ENCODE data around the gene SWT1.

The SWT1 gene

DNA sequence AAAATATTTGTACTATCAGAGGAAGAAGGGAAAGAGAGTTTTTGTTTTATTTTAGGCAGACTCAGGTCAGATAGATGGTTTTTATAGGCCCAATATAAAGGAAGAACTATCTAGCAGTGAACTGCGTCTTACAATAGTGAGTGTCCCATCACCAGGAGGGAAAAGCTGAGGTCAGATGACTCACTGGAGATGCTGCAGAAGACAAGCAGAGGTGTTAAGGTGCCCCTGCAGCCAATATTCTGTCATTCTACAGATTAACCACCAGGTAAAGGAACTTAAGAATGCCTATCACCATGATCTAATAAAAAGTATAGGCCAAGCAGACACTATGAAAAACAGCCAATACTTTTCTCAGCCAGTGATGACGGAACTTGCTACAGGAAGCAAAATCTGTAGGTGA lies 130.5 kb downstream of the SWT1 start:
- DNase-seq (ENCODE audit: low read depth, low spot score) = no peak

- no peak for DNase-seq (ENCODE audit: low read depth, low spot score)
Observed at GRCh38 chr1:185288435-185288834, 131.5 kb downstream of the SWT1 start.

DNA sequence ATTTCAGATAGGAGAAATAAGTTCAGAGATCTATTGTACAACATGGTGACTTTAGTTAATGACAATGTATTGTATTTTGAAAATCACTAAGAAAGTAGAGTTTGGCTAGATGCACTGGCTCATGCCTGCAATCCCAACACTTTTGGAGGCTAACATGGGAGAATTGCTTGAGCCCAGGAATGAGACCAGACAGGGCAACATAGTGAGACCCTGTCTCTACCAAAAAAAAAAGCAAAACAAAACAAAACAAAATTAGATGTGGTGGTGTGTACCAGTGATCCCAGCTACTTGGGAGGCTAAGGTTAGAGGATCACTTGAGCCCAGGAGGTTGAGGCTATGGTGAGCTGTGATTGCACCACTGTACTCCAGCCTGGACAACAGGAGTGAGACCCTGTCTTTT lies 132.9 kb downstream of the SWT1 start:
- no peak for DNase-seq (ENCODE audit: low read depth, low spot score)

- DNase-seq (ENCODE audit: low read depth, low spot score) = no peak
Observed at GRCh38 chr1:185291159-185291558, 134.2 kb downstream of the SWT1 start.

DNA sequence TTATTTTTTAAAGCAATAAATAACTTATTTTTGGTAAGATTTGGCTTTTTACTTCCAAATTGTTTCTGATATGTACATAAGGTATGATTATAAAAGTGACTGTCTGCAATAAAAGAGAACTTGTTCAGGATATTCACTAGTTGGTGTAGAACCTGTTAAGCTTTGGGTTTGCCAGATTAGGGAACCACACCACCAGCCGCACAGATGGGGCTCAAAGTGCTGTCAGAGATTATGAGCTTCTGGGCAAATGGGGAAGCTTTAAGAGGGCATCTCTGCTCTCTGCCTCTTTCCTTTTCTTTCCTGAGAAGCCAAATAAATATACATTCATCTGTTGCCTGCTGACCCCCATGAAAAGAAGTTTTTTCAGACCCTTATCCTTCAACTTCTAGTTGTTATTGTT lies 134.7 kb downstream of the SWT1 start:
- no peak for DNase-seq (ENCODE audit: low read depth, low spot score)

- no peak for DNase-seq (ENCODE audit: low read depth, low spot score)
Observed at GRCh38 chr1:185292237-185292636, 135.3 kb downstream of the SWT1 start.

DNA sequence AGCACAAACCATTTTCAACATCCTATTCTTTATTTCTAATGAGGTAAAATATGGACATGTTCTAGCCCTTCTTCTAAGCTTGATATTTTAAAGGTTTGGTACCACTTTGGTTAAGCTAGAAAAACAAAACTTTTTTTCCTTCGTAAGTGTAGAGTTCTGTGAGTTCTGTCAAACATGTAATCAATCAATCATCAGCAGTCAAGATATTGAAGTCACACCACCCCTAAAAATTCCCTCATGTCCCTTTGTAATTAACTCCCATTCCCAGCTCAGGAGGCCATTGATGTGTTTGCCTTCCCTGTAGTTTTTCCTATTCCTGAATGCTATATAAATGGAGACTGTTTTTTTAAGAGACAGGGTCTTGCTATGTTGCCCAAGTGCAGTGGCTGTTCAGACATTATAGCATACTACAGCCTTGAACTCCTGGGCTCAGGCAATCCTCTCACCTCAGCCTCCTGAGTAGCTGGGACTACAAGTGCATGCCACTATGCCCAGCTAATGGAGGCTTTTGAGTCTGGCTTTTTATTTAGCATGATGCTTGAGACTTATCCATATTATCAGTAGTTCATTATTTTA lies 137.1 kb downstream of the SWT1 start:
- DNase-seq (ENCODE audit: low read depth, low spot score) = no peak

DNA sequence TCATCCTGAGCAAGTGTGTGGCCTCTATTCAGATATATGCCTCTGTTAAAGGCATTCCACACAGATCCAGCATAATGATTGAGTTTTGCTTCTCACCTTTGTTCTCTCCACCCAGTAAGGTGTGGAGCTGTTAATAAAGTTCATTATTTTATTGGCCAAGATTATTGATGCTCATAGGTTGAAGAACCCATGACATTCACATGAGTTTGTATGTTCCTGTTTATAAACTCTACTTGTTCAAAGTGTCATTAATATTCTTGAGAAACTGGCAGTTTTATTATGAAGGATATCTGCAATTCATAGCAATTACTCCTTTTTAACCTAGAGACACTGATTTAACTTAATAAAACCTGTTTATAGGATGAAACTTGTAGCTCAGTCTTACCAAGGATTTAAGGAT lies 138.1 kb downstream of the SWT1 start:
- DNase-seq (ENCODE audit: low read depth, low spot score) = no peak

- no peak for DNase-seq (ENCODE audit: low read depth, low spot score)
Observed at GRCh38 chr1:185297982-185298381, 141.0 kb downstream of the SWT1 start.

- no peak for DNase-seq (ENCODE audit: low read depth, low spot score)
Observed at GRCh38 chr1:185300152-185300551, 143.2 kb downstream of the SWT1 start.

- DNase-seq (ENCODE audit: low read depth, low spot score) = no peak
Observed at GRCh38 chr1:185305419-185305818, 148.5 kb downstream of the SWT1 start.

DNA sequence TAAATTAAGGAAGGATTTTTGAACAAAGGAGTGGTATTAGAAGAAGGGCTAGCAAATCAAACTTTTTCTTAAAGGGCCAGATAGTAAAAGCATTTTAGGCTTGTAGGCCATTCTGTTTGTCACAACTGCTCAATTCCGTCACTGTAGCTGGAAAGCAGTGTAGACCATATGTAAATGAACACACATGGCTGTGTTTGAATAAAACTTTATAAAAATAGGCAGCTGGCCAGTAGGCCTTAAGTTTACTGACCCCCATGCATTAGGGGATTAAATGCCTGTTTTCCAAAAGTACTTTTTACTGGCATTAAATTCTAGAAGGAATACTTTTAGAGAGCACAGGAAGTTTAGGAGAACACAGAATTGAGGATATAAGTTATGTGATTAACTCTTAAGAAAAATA lies 151.2 kb downstream of the SWT1 start:
- DNase-seq (ENCODE audit: low read depth, low spot score) = no peak

DNA sequence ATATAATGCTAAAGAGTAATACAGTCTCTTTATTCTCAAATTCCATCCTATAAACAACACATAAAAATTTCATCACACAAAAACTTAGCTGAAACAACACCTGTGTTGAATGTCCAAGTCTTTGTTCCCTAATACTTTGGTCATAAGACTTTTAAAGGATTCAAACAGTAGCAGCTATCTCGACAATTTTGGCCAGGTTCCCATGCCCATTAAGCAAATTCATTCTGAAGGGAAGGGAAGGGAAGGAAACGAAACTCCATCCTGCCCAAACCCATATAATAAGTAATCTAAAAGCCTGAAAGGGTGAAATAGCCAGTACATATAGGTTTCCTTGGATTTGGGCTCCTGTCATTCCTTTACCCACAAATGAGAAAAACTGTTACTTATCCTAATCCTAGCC lies 152.6 kb downstream of the SWT1 start:
- peak; percentile 63 for DNase-seq (ENCODE audit: low read depth, low spot score)

- no peak for DNase-seq (ENCODE audit: low read depth, low spot score)
Observed at GRCh38 chr1:185311589-185312225, 154.7 kb downstream of the SWT1 start.

DNA sequence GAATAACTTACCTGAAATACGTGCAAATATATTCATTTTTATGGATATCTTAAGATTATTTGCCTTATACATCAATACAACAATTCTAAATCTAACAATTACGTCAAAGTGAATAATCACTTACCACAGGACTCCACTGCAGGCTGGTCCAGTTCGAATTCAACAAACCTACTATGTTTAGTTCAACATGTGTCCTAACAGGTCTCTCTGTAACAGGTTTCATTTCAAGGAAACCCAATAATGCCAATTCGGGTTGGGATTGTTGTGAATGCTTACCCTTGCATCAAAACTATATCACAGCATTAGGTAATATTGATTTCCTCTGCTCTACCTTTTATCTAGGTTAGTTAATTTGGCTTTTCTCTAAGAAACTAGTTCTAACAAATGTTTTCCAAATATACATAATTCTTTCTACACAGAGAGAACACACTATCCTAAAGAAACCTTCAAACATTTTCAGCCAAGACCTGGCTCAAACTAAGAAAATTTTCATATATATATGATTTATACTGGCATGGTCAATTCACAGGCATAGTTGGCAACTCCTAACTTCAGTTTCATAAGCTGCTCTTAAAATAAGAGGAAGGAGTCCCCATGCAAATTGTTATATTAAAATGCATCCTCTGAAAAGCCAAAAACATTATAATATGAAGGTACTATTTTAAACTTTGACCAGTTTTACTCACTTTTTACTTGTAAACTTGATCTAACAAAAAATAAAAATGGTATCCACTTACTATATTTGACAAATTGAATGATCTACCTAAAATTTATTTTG lies 155.6 kb downstream of the SWT1 start:
- DNase-seq (ENCODE audit: low read depth, low spot score) = no peak

- peak; percentile 42 for DNase-seq (ENCODE audit: low read depth, low spot score)
Observed at GRCh38 chr1:185314411-185314810, 157.4 kb downstream of the SWT1 start.

GRCh38 chr1:185315445-185316071 lies 158.6 kb downstream of the SWT1 start:
- no peak for DNase-seq (ENCODE audit: low read depth, low spot score)

DNA sequence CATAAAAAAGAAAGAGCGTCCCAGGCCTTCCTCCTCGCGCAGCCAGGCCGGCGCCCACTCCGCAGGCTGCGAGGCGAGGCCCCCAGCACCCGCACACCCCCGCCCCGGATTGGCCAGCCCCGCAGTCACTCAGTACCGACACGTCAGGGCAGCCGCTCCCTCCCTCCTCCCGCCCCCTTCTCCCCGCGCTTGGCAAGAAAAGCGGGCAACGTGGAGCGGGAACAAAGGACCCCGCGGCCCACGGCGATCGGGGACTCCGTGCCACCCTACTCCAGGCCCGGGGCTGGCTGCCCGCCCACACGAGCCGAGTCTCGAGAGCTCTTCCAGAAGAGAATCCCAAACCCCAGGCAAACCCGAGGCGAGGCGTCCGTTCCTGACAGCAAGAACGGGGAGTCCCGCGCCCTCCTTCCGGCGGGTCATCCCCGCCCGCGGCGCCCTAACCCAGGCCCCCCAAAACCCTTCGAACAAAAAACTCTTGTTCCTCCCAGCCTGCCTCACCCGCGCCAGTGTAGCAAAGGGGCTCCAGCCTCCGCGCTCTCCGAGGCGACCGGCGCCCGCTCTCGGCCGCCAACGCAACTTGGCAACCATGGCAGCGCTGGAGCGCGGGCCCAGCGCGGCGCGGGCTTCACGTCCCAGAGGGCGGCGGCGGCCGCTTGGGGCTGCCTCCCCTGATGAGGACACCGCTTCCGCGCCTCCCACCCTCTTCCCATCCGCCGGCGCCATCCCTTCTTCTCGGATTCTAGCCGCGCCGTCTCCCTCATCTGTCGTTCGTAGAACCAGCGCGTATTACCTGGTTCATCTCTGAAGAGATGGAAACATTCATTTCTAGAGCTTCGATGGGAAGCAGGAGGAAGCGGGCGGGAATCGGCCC lies 159.4 kb downstream of the SWT1 start:
- DNase-seq (ENCODE audit: low read depth, low spot score) = peak; percentile 97

DNA sequence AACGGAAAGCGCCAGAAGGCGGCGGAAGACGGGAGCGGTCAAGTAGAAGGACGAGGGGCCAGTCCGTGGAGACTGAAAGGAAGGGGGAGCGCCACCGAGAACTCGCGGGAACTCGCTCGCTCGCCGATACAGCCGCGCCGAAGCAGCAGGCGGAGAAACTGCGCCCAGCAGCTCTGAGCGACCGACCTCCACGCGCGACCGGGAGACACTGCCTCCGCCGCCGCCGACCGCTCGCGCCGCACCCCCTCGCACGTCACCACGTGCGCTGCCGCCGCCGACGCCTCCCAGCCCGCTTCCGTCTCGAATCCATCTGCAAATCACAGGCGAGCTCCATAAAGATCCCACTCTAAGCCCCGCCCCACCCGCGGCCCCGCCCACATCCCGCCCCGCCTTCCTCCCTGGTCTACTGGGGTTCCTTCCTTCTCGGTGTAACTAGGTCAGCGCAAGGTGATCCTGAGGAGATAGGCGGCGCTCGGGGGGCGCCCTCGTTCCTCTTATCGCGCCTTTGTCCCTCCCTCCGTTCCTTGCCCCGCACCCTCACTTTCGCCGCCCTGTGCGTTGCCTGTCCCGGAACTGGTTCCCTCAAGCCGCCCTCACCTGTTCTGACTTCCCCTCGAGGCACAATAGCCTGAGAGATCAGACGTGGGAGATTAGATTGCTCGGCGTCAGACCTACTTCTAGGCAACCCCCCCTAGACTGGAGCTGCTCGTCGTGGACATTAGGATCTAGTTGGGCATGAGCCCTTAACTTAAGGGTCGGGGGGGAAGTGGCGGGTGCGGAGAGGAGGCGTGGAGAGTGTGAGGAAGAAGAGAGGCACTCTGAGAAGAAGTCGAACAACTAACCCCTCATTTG lies 160.3 kb downstream of the SWT1 start, which contains the start of gene IVNS1ABP:
TSS of gene IVNS1ABP (minus strand) at position 210 of the 852 bp plus-strand sequence. CDS start 7,750 bp downstream, outside the sequence.
- DNase-seq (ENCODE audit: low read depth, low spot score) = peak; percentile 97

DNA sequence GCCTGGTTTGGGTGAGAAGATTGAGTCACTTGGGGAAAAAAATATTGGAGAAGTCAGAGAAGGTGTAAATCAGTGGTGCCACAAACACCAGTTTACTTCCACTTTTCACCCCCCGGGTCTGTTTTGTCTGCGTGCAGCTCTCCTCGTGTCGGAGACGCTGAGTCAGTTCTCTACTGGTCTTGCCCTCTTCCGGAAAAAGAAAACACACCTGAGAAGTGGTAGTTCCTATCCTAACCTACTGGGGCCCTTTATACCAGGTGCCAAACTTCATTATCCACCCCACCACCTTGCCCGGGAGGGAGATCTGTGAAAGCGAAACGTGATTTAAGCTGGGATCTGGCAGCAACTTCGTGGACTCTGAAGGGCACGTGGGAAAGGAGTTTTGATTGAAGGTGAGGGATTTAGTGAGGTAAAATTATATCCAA lies 160.9 kb downstream of the SWT1 start:
- no peak for DNase-seq (ENCODE audit: low read depth, low spot score)
